Measurements from ENCODE around the gene CARMIL1.

Gene CARMIL1

GRCh38 chr6:25619217-25619616 is 340.0 kb downstream of the CARMIL1 start:
- DNase-seq (ENCODE audit: low spot score): no peak

GRCh38 chr6:25620391-25620790 is 341.2 kb downstream of the CARMIL1 start:
- DNase-seq (ENCODE audit: low spot score): no peak

- no peak for DNase-seq (ENCODE audit: low spot score)
Measured at GRCh38 chr6:25623065-25623464, 343.9 kb downstream of the CARMIL1 start.

DNA sequence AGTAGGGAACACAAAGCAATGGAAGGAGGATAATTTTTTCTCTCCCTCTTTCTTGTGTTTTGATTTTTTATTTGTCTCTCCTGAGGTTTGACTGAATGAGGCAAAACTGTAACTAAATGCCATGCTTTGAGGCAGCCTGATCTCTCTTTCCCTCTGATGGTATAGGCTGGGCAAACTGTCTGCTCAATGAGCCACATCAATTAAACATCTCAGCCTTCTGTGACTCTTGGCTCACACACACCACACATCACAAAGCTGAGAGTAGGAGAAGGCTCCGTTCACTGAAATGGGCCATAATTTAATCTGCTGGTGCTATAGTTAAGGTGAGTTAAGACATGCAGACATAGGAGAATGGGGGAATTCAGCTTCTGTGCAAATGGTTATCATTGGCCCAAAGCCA is 344.7 kb downstream of the CARMIL1 start:
- DNase-seq (ENCODE audit: low spot score): no peak

DNA sequence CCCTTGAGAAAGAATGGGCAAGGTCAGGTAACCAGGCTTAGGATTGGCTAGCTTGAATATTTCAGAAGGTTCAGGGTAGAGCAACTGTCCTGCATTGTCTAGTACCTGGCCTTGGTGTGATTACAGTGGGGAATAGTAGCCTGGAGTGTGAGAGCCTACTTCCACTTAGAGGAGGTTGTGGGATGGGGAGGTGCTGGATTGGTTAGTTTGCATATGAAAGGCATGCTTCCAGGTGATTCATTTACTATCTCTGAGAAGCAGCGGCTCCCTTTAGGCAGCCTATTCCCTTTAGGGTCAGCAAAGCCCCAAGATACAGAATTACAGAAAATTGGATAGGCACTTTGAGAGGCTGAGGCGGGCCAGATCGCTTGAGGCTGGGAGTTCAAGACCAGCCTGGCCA is 347.8 kb downstream of the CARMIL1 start:
- no peak for DNase-seq (ENCODE audit: low spot score)

GRCh38 chr6:25628471-25629197 is 349.5 kb downstream of the CARMIL1 start:
- DNase-seq (ENCODE audit: low spot score): no peak

- no peak for DNase-seq (ENCODE audit: low spot score)
Measured at GRCh38 chr6:25629198-25629576, 350.0 kb downstream of the CARMIL1 start.

DNA sequence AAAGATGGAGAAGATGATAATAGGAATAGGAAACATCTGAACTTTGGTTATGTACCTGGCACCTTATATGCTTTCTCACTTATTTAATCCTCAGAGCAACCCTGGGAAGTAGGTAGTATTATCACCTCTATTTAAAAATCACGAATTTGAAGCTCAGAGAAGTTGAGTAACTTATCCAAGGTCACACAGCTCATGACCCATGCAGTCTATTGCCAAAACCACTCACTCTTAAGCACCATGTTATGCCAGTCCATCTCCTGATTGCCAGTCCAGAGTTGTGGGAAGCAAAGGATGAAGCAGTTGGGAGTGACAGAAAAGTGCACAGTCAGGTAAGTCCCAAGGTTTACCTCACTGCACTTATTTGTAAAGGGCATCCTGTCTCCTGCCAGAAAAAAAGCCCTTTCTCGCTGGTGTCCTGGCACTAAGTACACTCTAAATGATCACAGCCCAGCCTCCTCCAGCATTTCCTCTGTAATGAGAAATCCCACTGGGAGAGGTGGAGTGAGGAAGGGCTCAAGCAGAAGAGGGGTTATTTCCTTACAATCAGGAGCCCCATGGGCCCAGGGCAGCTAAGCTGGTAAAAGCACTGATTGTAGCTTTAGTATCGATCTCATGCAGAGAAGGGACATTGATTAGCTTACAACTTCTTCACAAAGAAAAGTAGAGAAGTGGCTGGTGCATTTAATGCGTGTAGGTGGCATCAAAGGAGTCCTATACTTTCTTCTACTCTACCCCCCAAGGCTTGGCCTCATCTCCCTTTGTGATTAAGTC is 351.5 kb downstream of the CARMIL1 start:
- no peak for DNase-seq (ENCODE audit: low spot score)

DNA sequence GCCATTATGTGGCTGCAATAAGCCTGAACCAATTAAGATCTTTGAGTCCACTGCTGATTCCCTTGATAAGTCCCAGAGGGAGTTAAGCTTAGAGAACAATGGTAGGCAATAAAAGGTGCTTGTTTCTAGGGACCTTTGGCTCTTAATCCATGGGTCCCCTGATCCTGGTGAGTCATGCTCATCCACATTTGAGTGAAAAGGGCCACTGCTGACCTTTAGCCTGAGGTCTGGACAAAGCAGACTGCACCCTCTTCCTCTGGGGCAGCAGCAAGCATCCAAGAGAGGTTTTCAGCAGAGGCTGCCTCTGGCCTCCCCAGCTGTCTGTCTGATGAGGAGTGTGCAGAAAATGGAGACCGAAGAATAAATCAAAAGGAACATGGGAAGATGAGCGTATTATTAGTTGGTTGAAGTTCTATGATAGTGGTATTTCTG is 356.7 kb downstream of the CARMIL1 start:
- DNase-seq (ENCODE audit: low spot score): no peak

DNA sequence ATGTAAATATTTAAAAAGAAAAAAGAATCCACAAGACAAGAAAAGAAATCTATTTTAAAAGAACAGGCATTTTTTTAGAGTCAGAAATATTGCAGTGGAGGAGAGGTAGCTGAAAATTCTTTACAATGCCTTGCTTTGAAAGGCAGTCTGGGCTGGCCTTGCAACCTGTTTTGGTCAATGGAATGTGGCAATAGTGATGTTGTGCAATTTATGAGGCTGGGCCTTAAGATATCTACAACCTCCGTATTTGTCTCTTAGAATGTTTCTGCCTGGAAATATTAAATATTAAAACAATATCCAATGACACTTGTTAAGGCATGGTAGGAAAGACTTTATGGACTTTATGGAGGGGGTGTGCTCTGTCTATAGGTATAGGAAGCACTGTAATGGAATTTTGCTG is 358.0 kb downstream of the CARMIL1 start:
- DNase-seq (ENCODE audit: low spot score): no peak

- no peak for DNase-seq (ENCODE audit: low spot score)
Measured at GRCh38 chr6:25637960-25638434, 358.8 kb downstream of the CARMIL1 start.

DNA sequence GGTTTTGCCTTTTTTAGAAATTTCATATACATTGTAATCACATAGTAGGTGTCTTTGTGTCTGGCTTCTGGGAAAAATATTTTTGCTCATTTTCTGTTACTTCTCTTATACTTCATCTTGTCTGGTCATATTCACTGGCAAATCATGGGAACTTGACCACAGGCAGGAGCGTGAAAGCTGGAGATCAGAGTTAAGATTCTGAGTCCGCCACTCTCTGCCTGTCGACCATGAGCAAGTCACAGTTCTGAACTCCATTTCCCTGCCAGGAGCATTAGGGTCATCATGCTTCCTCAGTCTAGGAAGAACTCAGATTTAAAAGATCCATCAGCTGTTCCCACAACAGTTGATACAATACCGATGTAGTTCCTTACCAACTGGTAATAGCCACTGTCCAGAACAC is 360.5 kb downstream of the CARMIL1 start:
- no peak for DNase-seq (ENCODE audit: low spot score)

DNA sequence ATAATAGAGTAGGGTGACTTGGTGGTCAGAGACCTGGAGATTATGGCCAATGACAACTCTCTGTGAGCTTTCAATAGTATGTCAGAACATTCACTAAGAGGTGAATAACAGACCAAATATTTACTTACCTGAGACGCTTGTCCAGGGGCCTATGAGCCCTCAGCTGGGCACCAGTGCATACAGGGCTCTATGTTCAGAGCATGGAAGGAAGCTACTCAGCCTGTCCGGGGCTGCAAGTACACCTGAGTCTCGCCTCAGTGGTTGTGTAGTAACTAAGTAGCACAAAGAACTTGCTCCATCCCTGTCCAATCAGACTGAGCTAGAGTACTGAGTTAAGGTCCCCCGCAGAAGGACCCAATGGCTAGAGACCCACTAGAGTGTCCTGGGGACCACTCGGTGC is 361.3 kb downstream of the CARMIL1 start:
- no peak for DNase-seq (ENCODE audit: low spot score)

DNA sequence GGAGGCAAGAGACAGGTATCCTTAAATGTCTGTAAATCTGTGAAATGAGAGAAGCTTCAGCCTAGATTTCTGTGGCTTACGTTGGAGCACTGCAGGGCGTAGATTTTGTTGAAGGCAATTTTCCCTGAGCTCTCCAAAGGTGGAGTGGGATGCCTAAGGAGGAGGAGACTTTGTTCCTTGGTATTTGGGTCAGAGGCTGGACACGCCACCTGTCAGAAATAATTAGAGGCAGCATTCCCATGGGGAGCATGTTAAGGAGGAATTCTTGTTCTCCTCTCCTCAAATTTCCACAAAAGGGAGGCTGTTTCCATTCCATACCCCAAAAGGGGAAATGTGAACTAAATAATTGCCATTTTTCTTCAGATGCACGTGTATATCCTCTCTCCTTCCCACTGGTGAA is 361.7 kb downstream of the CARMIL1 start:
- DNase-seq (ENCODE audit: low spot score): no peak

GRCh38 chr6:25641377-25641776 is 362.2 kb downstream of the CARMIL1 start:
- no peak for DNase-seq (ENCODE audit: low spot score)

- DNase-seq (ENCODE audit: low spot score): no peak
Measured at GRCh38 chr6:25641940-25642666, 362.9 kb downstream of the CARMIL1 start.

- DNase-seq (ENCODE audit: low spot score): no peak
Measured at GRCh38 chr6:25642667-25643328, 363.6 kb downstream of the CARMIL1 start.

DNA sequence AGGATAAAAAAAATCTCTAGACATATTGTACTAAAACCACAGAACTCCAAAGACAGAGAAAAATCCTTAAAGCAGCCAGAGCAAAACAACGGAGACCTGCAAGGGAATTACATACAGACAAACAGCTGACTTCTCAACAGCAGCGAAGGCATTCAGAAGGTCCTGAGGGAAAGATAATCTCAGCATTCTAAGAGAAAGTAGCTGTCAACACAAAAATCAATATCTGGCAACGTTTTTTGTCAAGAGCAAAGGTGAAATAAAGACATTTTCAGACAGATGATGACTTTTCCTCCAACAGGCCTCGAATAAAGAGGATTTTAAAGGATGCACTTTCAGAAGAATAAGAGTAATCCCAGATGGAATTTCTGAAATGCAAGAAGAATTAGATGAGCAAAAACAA is 366.7 kb downstream of the CARMIL1 start:
- no peak for DNase-seq (ENCODE audit: low spot score)

DNA sequence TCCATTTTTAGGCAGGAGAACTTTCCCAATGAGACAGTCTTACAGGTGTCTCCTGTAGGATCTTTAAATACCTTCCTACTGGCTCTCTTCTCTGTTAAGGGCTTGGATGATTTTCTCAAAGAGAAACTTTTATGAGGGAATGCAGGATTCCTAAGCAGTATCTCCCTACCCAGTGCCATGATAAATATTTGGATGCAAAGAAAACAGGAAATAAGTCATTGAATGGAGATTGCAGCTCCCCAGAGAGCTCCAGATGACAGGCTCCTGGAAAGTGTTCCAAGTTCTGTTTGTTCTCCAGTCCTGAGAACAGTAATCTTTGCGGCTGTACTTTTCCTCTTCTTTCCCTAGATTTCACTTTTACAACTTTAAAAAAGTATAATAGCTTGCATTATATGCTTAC is 370.4 kb downstream of the CARMIL1 start:
- no peak for DNase-seq (ENCODE audit: low spot score)

- peak; percentile 88 for DNase-seq (ENCODE audit: low spot score)
Measured at GRCh38 chr6:25652007-25652515, 372.9 kb downstream of the CARMIL1 start, which contains the start of gene SCGN. SCGN (plus strand) TSS chr6:25652215; CDS start chr6:25652404, 189 bp downstream.

DNA sequence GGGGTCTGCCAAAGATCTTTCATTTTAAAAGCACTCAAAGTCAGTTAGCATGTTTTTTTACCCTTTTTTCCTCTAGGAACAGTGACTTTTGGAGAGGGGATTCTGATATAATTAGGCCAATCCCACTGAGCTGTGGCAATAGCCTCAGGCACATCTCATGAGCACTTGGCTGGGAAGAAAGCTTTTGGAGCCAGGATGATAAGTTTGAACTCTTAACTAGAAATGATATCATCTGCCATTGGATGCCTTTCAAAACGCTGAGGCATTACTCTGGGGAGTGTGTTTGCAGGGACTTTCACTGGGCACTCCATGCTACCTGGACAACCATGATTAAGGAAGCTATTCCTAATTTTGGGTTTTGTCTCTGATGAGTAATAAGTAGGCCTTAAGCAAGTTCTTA is 376.5 kb downstream of the CARMIL1 start:
- no peak for DNase-seq (ENCODE audit: low spot score)

Data from AG20443 (cell line).